GM10266 (cell line): ENCODE measurements around the gene GDNF.

Experiments used
- DNase-seq: peaks from one replicate; pipeline ENCODE4 v3.0.0; 2012; ENCODE audit errors: extremely low spot score
- CTCF ChIP-seq: IDR thresholded peaks from 2 replicates; pipeline ENCODE4 v1.5.1; 2012; ENCODE audit warnings: mild to moderate bottlenecking, low read depth; ENCODE audit not compliant: control insufficient read depth, insufficient read depth; ENCODE audit errors: missing control alignments

Gene GDNF

GRCh38 chr5:37833990-37834389 is 5.9 kb downstream of the GDNF start:
- no peak for DNase-seq
- TF ChIP-seq CTCF = no peak

GRCh38 chr5:37831821-37832534 is 7.9 kb downstream of the GDNF start:
- DNase-seq = no peak
- TF ChIP-seq CTCF = no peak

- no peak for TF ChIP-seq CTCF
Observed at GRCh38 chr5:37830348-37830747, 9.5 kb downstream of the GDNF start.

GRCh38 chr5:37825334-37825915 is 14.4 kb downstream of the GDNF start:
- no peak for TF ChIP-seq CTCF
- DNase-seq = no peak

More at GRCh38 chr5:37830348-37830747, 9.5 kb downstream of the GDNF start:
- DNase-seq = no peak

- TF ChIP-seq CTCF = no peak
- DNase-seq = no peak
Observed at GRCh38 chr5:37823433-37824152, 16.2 kb downstream of the GDNF start.

GRCh38 chr5:37816883-37817282 is 23.0 kb downstream of the GDNF start:
- no peak for DNase-seq
- no peak for TF ChIP-seq CTCF

- DNase-seq = no peak
- TF ChIP-seq CTCF = no peak
Observed at GRCh38 chr5:37816331-37816730, 23.5 kb downstream of the GDNF start.
